RWPE1 (cell line): ENCODE data around the gene ANKRD31.
A peak's percentile ranks its signal among the peaks of the same experiment; 100 is the strongest.

Experiments used
- CTCF ChIA-PET: fragments of 350-600 bp; sonication (Branson Sonifier 250); formaldehyde crosslinking; extraction: SDS; loops from one replicate; lab custom pipeline; 2021; lab: Yijun Ruan, JAX
- POLR2A ChIA-PET: fragments of 400-600 bp; formaldehyde crosslinking; extraction: SDS; loops from one replicate; lab custom pipeline; 2020; ENCODE audit warnings: antibody characterized with exemption; ENCODE audit not compliant: low non-redundant PET; lab: Yijun Ruan, JAX
- DNase-seq: peaks from one replicate; pipeline ENCODE4 v3.0.0; 2012; ENCODE audit warnings: low spot score
- H3K27ac ChIP-seq: fragments of 450-650 bp; 2 replicates; pipeline ENCODE4 v1.5.1; 2017
- TF ChIP-seq, protein P1 (sequence below): fragments of 450-650 bp; conservative IDR thresholded peaks from 2 replicates; pipeline ENCODE4 v1.5.1; 2017; ENCODE audit warnings: low read depth, mild to moderate bottlenecking

Gene ANKRD31

DNA sequence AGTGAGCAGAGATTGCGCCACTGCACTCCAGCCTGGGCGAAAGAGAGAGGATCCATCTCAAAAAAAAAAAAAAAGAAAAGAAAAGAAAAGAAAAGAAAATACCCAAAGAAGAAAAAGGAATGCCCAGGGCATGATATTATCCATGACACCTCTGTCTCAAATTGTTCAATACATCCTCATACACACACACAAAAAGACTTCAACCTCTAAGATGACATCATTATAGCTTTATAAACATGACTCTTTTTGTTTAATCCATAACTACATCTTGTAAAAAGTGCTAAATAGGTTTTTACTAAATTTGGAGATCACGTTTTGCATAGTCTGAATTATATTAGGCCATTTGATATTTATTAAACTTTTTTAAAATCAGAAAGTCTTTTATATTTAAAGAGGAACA is 33.1 kb downstream of the ANKRD31 start:
- CTCF ChIA-PET = no interaction called here
- no peak overlapping the region for H3K27ac ChIP-seq
- DNase-seq = no peak
- TF ChIP-seq, protein P1, sequence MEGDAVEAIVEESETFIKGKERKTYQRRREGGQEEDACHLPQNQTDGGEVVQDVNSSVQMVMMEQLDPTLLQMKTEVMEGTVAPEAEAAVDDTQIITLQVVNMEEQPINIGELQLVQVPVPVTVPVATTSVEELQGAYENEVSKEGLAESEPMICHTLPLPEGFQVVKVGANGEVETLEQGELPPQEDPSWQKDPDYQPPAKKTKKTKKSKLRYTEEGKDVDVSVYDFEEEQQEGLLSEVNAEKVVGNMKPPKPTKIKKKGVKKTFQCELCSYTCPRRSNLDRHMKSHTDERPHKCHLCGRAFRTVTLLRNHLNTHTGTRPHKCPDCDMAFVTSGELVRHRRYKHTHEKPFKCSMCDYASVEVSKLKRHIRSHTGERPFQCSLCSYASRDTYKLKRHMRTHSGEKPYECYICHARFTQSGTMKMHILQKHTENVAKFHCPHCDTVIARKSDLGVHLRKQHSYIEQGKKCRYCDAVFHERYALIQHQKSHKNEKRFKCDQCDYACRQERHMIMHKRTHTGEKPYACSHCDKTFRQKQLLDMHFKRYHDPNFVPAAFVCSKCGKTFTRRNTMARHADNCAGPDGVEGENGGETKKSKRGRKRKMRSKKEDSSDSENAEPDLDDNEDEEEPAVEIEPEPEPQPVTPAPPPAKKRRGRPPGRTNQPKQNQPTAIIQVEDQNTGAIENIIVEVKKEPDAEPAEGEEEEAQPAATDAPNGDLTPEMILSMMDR = no peak
- POLR2A ChIA-PET = no interaction called here

GRCh38 chr5:75202935-75203334 is 33.7 kb downstream of the ANKRD31 start:
- TF ChIP-seq, protein P1 = no peak
- POLR2A ChIA-PET = no interaction called here
- no peak for DNase-seq
- no peak overlapping the region for H3K27ac ChIP-seq
- CTCF ChIA-PET = no interaction called here

DNA sequence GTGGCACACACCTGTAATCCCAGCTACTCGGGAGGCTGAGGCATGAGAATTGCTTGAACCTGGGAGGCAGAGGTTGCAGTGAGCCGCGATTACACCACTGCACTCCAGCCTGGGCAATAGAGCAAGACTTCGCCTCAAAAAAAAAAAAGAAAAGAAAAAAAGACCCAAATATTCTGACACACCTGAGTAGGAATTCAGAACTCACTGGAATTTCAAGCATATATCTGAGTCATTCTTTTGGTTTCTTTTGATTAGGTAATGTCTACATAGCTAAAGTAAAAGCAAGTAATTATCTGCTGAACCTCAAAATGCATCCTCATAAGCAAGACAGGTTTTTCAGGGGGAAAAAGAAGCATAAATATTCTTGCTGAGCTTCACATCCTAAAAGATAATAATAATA is 35.9 kb downstream of the ANKRD31 start:
- TF ChIP-seq, protein P1 = no peak
- ChIA-PET CTCF (interaction anchor here (0.7 to 0.8 kb wide), 2 partner anchors 36 to 75 kb away, joined by 4 to 5 read pairs; partner anchors contain the start of gene ANKRD31), POLR2A (interaction anchor here (0.7 kb wide), 1 partner anchor 35 kb away, joined by 14 read pairs; no protein-coding TSS in a partner anchor)
- DNase-seq = peak; percentile 67
- no peak overlapping the region for H3K27ac ChIP-seq

GRCh38 chr5:75199946-75200345 is 36.7 kb downstream of the ANKRD31 start:
- ChIA-PET POLR2A (interaction anchor here (0.7 kb wide), 1 partner anchor 36 kb away, joined by 14 read pairs; no protein-coding TSS in a partner anchor), CTCF (interaction anchor here (0.7 kb wide), 2 partner anchors 61 to 130 kb away, joined by 3 read pairs; no protein-coding TSS in a partner anchor)
- H3K27ac ChIP-seq = no peak overlapping the region
- TF ChIP-seq, protein P1 = no peak
- DNase-seq = no peak

DNA sequence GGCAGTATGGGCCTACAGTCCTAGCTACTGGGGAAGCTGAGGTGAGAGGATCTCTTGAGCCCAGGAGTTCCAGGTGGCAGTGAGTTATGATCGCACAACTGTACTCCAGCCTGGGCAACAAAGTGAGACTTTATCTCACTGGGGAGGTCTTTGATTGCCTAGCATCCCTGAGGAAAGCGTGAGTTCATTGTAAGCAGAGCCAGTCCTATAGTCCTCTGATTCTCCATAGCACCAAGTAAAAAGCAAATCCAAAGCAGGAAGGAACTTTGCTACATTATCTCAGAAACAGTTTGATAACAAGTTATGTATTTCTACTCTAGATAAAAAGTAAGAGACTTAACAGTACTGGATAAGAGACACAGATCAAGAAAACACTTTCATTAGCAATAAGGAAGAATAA is 37.6 kb downstream of the ANKRD31 start:
- DNase-seq = no peak
- no peak overlapping the region for H3K27ac ChIP-seq
- POLR2A ChIA-PET = no interaction called here
- TF ChIP-seq, protein P1 = no peak
- CTCF ChIA-PET = interaction anchor here (0.6 kb wide), 1 partner anchor 59 kb away, joined by 3 read pairs; no protein-coding TSS in a partner anchor

GRCh38 chr5:75197745-75198144 is 38.9 kb downstream of the ANKRD31 start:
- no peak overlapping the region for H3K27ac ChIP-seq
- CTCF ChIA-PET = no interaction called here
- TF ChIP-seq, protein P1 = no peak

More at GRCh38 chr5:75197745-75198144, 38.9 kb downstream of the ANKRD31 start:
- DNase-seq = no peak
- POLR2A ChIA-PET = no interaction called here
